NCI-H510A treated with DMSO at 0.1 percent for 48 hours (cell line): Measurements from ENCODE around the gene FAM110C.
A peak's percentile ranks its signal among the peaks of the same experiment; 100 is the strongest.
"Not testable (repeated sequence)": the region's sequence is repeated elsewhere in the genome, so short reads cannot be mapped to it uniquely, and the experiment has no call there.

Source experiments
- DNase-seq: peaks from one replicate; lab custom pipeline; 2025; lab: John Stamatoyannopoulos, UW

FAM110C gene

DNA sequence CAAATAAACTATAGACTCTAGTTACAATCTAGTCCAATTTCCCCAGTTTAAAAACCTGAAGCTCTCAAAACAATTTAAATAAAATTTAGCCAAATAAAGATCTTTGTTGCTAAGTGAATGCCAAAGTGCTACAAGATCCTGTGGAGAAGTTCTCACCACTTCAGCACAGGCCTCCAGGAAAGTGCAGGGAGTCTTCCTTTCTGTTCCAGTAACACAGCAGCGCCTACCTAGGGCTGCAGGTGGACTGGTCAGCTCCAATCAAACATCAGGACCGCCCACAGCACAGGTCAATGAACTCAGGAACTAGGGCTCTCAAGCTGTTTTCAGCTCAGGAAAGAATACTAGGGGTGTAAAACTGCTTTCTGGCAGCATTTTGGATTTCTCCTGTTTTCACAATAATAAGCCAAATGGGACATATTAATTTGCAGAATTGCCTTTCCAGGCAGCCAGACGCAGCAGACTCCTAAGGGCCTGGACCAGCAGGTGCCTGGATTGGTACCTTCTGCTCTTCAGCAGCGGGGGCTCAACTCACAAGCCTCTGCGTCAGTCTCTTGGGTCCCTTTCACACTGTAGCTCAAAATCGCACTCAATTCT, 1.5 kb downstream of the FAM110C start:
- peak; percentile 31 for DNase-seq

DNA sequence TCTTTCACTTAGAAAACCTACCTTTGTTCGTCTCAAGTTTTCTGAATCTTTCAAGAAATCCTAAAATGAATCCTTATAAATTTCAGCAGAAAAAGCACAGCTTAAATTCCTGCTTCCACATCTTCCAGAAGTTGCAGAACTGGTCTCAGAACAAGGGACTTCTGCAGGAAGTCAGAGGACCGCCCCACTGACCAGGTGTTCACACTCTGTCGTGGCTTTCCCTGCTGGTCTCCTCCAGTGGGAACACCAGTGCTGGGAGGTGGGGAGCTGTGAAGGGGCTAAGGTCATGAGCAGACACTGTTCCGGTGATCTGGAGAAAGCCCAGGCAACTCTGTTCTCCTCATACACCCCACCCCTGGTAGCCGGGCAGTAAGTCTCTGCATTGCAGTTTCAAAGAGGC, 3.5 kb downstream of the FAM110C start:
- DNase-seq = peak; percentile 8

DNA sequence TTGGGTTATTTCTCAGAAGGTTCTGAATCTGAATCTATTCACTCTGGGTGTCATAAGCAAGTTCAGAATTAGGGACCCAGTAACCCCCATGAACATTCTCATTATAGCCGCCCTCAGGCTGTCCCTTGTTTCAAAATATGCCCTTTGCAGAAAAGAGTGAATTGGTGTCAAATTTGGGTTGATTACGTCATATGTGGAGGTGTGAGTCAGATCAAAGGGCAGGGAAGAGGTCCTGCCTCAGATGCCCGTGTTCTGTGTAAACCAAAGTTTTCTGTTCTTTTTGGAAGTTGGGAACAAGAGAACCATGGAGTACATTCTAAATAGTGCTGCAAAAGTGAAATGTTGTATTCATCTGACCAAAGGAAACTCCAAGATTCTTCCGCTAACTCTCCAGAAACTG, 5.8 kb downstream of the FAM110C start:
- DNase-seq = no peak

DNA sequence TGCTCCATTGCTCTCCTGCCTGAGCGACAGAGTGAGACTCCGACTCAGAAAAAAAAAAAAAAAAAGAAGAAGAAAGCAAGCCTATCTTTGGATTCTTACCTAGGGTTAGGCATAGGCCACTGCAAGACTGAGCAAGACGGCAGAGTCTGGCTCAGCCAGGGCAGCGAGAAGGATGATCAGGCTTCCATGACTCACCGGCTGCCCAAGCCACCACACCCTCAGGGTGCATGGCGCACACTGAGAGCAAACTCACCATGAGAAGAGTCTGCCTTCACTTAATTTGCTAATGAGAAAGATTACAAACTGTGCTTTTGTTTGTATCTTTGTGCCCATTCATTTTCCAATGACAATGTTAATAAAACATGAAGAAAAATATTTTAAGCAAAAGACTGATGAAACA, 8.2 kb downstream of the FAM110C start:
- no peak for DNase-seq

DNA sequence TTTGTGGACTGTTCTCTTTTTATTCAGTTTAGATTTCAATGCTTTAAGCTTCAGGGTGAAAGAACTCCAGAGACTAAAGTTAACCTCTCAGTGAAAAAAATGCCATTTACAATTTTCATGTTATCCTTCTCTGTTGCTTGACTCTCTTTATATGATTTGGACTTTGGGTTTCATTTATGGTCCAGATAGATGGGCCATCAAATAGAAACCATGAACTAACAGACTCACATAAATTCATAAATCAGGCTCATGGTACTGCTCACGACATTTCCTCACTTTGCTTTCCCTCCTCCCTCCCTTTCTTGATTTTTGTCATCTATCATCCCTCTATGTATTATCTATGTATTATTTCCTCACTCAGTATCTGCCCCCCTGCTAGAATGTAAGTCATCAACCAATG, 10.0 kb downstream of the FAM110C start:
- no peak for DNase-seq

DNA sequence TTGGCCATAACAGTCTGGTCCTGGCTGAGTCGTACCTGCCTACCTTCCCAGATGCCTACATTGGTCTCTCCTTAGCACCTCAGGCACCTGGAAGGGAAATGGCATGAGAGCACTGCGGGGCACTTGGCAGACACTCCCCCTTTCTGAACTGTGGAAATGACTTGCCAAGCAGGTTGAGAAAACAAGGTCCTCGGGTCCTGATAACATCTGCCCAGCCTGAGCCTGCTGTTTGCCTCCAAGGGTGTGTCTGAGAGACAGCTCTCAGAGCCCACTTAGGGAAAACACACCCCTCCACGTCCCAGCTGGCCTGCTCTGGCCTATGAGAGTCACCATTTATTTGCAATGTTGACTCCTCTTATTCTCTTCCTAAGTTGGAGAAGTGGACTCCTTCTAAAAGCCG, 10.5 kb downstream of the FAM110C start:
- DNase-seq = peak; percentile 93

DNA sequence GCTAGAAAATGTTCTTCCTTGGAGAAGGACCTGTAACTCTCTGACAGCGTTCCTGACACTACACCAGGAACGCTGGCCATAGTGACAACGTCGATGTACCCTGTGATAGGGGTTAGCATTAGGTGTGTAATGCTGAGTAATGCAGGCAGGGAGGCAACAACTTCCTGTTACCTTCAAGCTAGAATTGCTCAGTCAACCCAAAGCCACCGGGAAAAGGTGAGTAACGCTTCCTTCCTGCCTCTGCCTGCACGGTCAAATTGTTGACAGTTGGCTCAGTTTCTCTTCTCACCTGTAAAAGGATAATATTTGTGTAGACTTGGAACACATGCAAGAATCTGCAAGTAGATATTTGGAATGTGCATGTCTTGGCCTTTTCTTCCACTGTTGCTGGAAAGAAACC, 12.7 kb downstream of the FAM110C start:
- DNase-seq = no peak

DNA sequence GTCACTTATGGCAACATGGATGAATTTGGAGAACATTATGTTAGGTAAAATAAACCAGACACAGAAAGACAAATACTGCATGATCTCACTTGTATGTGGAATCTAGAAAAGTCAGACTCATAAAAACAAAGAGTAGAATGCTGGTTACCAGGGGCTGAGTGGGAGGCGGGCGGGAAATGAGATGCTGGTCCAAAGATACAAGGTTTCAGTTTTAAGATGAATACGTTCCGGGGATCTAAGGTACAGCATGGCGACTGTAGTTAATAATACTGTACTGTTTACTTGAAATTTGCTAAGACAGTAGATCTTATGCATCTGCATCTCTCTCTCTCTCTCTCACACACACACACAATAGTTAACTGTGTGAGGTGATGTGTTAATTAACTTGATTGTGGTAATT, 14.2 kb downstream of the FAM110C start:
- no peak for DNase-seq

DNA sequence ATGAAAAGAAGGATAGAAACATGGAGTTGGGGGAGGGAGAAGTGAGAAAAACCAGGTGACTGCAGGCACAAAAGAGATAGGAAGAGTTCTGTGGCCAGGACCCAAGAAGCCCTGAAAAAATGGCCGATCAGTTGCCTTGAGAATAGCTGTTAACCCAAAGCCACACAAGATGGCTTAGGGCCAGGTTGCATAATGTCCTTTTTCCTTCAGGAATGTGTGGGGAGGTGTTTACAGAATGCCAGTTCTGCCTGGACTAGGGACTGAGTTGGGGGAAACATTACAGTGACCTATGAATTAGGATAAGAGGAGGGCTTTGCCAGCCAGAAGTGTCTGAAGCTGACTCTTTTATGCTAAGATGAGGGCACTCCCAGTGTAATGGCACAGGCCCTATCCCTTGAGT, 17.1 kb downstream of the FAM110C start:
- DNase-seq = no peak

DNA sequence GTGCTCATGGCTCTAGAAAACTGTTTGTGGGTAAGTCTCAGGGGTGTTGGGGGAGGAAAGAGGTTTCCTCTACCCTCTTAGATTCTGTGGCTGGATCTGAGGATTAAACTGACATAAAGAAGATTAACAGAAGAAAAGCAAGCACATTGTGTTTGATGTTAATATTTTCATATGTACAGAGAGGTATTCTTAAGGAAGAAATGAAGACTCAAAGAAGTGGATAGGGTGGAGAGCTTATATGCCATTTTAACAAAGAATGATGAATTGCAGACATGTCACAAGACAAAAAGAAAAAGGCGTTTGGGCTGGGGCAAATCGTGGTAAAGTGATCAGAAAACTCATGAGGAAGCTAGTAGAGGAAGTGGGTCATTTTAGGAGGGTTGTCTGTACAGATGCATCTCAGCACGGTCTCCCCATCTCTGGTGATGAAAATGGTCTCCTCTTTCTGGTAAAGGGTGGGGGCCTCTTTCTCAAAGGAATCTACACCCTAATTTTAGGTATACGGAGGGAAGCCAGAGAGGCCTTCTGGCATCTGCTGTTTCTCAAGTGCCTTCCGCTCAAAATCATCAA, 17.8 kb downstream of the FAM110C start:
- no peak for DNase-seq

DNA sequence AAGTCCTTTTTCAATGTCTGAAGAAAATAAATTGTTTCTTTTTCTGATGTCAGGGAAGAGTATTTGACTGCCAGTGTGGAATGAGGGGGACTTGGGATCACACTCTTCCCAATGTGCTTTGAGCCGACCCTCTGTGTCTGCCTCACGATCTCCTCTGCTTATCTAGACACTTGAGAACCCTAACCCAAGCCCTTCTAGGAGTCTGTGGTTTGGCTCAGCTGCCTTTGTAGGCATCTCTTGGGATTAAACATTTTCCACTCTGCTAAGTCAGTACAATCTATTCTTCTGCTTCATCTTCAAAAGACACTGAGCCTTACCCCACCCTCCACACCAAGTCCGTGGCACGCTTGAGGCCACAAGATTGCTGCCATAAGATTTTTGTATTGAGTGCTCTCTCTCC, 19.4 kb downstream of the FAM110C start:
- no peak for DNase-seq

DNA sequence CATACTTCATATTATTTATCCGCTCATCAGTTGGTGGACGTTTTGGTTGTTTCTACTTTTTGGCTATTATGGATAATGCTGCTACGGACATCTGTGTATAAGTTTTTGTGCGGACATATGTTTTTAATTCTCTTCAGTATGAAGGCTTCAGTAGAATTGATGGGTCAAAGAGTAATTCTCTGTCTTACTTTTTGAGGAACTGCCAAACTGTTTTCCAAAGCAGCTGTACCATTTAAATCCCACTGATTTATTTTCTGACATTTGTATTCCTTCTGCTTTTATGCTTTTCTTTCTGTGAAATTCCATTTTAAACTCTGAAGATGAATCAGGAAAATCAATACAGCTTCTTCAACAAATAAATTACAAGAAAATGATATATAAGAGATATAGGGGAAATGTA, 20.8 kb downstream of the FAM110C start:
- no peak for DNase-seq

DNA sequence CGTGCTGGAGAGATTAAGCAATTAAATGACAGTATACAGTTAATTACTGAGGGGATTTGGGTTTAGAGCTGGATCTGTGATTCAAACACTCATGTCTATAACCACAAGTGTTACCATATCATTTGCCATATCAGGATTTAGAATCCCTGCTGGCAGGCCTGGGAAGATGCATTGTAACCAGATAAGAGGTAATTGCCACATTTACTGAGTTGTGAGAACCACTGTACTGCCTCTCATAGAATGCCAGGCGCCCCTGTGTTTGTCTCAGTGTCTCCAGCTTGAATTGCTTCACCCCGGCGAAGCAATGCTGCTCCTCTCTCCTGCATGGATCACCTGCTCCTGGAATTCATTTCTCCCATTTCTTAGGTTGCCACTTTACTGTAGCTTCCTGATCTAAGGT, 21.7 kb downstream of the FAM110C start:
- DNase-seq = not testable (repeated sequence)

DNA sequence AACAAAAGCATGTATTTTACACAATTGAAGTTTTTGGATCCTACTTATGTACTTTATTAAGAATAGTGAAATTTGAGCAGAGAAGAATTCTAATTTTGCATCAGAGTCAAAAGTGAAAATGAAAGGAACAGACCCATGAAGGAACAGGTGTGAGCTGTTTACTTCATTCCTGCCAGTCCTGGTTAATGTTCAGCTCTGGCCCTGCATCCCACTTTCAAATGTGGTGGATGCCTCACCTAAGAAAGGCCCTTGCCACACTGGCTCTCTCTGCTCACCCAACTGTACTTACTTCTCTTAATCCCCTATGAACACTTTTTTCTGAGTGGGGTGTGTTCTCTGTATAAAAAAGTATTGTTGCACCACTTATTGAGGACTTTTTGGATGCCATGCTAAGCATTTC, 22.2 kb downstream of the FAM110C start:
- DNase-seq = no peak

DNA sequence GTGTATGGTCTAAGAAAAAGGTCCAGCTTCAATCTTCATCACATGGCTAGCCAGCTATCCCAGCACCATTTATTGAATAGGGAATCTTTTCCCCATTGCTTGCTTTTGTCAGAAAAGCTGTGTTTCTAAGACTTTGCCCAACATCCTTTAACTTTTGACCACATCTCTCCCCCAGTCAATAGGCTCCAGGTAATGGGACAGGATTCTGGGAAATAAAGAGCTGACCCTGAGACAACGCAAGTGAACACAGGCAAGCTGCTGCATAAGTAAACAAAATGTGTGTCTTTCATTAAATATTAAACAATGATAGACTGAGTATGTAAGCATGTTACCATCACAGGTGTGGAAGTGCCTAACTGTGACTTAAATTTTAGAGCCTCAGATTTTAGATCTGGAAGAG, 23.0 kb downstream of the FAM110C start:
- no peak for DNase-seq

DNA sequence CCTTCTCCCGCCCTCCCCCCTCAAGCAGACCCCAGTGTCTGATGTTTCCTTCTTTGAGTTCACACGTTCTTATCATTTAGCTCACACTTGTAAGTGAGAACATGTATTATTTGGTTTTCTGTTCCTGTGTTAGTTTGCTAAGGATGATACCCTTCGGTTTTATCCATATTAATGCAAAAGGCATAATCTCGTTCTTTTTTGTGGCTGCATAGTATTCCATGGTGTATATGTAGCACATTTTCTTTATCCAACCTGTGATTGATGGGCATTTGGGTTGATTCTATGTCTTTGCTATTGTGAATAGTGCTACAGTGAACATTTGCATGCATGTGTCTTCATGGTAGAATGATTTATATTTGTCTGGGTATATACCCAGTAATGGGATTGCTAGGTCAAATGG, 24.1 kb downstream of the FAM110C start:
- DNase-seq = not testable (repeated sequence)

DNA sequence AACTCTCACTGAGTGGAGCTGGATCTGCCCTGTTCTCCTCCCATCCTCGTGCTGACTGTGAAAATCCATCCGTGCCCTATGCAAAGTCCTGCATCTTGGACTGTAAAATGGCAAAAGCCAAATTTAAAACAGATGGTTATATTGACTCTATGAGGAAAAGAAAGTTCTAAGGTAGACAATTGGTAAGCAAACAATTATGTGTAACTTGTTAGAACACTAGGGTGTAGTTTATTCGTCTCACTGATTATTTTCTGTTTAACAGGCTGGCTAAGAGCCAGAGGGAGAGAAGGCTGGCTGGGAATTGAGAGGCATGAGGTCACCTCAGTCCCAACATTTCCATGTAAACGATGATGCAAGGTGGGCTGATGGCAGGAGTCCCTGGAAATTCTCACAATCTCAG, 26.0 kb downstream of the FAM110C start:
- peak; percentile 18 for DNase-seq

DNA sequence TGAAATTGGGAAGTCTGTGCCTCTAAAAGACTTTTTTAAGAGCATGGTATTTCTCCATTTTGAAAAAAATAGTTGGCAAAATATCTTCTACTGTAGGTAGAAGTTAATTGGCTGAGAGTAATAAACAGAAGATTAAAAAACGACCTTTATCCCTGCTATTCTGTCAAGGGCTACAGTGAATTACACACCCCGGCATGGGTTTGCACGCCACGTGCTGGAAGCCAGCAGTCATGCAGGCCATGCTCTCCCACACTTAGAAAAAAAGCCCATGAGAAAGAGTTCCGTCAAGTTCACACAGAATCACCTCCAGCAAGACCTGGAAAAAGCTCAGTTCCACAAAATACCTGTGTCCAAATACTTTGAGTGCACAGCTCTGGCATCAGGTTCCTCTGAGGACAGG, 26.8 kb downstream of the FAM110C start:
- no peak for DNase-seq

DNA sequence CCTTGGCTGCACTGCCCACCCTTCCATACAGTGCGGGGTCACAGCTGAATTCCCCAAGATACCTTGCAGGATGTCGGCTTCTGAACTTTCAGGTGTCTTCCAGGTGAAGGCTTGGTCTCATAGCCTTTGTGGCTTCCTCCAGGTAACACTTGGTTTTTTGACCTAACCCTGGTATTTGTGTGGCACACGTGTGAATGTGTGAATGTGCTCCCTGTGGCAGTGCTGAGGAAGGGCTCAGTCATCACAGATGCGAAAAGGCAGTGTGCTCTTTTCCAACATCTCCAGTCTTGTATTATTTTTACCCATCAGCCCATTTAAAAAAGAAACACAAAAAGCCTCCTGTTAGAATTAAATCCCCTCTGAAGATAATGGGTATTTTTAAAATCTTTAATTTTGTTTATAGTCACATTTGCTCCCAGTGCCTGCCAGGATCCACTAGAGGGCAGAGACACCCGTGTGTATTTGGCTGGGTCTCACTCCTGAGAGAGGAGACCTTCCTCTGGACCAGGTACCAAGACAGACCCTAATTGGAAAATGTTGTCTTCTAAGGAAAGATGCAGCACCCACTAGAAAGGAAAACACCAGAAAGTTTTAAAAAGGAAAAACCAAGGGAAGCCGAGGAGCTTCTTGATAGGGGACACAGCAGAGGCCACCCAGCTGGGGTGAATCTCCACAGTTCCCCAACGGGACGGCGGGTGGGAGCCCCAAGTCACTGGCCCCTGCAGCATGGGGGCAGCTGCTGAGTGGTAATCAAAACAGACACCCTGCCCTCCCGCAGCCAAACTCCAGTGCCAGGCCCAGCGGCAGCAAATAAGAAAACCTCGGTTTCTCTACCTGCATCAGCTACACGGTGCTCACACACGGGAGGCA, 27.7 kb downstream of the FAM110C start:
- no peak for DNase-seq

DNA sequence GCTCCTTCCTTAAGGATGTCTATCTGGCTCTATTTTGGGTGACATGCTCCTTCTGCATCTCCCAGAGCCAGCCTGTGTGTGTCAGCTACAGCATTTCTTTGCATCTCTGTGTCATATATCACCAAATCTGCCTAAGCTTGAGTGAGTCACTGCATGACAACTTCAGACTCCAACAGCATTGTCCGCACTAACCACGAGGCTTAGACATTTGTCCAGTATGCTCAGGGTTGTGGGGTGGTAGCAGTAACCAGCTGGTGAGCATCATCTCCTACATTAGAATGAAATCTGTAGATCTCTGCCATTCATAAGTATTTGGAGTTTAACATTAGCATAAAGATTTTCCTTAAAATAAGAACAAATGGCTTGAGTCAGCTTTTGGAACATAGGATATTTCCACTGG, 30.4 kb downstream of the FAM110C start:
- not testable (repeated sequence) for DNase-seq

DNA sequence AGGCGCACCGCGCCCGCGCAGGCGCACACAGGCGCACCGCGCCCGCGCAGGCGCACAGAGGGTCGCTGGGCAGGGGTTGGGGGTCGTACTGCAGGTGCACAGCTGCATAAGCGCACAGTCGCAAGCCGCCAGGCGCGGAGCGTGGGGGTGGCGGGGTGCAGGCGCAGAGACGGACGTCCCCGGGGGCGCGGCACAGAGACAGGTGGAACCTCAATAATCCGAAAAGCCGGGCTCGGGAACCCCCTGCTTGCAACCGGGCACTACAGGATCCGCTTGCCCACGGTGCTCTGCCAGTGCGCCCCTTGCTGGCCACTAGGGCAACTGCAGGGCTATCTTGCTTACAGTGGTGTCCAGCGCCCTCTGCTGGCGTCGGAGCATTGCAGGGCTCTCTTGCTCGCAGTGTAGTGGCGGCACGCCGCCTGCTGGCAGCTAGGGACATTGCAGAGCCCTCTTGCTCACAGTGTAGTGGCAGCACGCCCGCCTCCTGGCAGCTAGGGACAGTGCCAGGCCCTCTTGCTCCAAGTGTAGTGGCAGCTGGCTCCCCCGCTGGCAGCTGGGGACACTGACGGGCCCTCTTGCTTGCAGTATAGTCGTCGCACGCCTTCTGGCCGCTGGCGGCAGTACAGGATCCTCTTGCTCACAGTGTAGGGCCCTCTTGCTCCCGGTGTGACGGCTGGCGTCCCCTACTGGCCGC, 34.9 kb downstream of the FAM110C start:
- DNase-seq = no peak

DNA sequence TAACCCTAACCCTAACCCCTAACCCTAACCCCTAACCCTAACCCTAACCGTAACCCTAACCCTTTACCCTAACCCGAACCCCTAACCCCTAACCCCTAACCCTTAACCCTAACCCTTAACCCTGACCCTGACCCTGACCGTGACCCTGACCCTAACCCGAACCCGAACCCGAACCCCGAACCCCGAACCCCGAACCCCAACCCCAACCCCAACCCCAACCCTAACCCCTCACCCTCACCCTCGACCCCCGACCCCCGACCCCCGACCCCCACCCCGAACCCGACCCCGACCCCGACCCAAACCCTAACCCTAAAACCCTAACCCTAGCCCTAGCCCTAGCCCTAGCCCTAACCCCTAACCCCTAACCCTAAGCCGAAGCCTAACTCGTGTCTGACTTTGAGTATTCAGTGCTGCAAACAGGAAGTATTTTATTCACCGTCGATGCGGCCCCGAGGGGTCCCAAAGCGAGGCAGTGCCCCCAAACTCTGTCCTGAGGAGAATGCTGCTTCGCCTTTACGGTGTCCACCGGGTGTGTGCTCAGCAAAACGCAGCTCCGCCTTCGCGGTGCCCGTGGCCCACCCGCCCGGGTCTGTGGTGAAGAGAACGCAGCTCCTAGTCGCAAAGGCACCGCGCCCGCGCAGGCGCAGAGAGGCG, 36.0 kb downstream of the FAM110C start:
- no peak for DNase-seq
